A549 (cell line): Measurements from ENCODE around the gene MANF. TPM values are rescaled to one million over a fixed set of nuclear protein-coding genes. Genes with fewer than 3 reads are reported as not detected.

Experiments
- ATAC-seq, 2 experiments: fragments of 200-7000 bp in 1 of 2; fragments of >200 bp in 1 of 2; cut with Nextera tagmentation in 1 of 2; cut with Tn5 transposase in 1 of 2; 3 replicates each; pipeline versions ENCODE4 v1.8.0 to v1.9.1; 2018 to 2020; ENCODE audit warnings: mild to moderate bottlenecking in 1 of 2, moderate library complexity in 1 of 2
- CTCF ChIA-PET: fragments of 300-600 bp; sonication (Branson Sonifier 250); formaldehyde crosslinking; extraction: SDS; loops from one replicate; lab custom pipeline; 2021; ENCODE audit warnings: antibody characterized with exemption, inconsistent platforms; lab: Yijun Ruan, JAX
- POLR2A ChIA-PET: fragments of 350-600 bp; formaldehyde crosslinking; extraction: SDS; loops from one replicate; lab custom pipeline; 2021; ENCODE audit warnings: antibody characterized with exemption, inconsistent platforms; lab: Yijun Ruan, JAX
- DNase-seq, 2 experiments: peaks; one replicate each; pipeline versions ENCODE4 v3.0.0 to v3.0.0-alpha.2; 2011 to 2016; ENCODE audit warnings: low read depth in 1 of 2, low spot score in 1 of 2
- FAIRE-seq: peaks from 2 replicates; lab custom pipeline; 2011; peaks lifted over from hg19 to GRCh38; lab: Jason Lieb, UNC
- H3K27ac ChIP-seq, 2 experiments: fragments of >200 bp; sonication (Bioruptor Twin); formaldehyde crosslinking; 3 replicates each; pipeline ENCODE4 v1.5.1; 2016 to 2017
- H3K4me1 ChIP-seq: fragments of >200 bp; sonication (Bioruptor Twin); formaldehyde crosslinking; 3 replicates; pipeline ENCODE4 v1.6.1; 2016
- H3K4me2 ChIP-seq: fragments of >200 bp; sonication (Bioruptor Twin); formaldehyde crosslinking; 3 replicates; pipeline ENCODE4 v1.6.1; 2016
- H3K4me3 ChIP-seq: fragments of >200 bp; sonication (Bioruptor Twin); formaldehyde crosslinking; 3 replicates; pipeline ENCODE4 v1.5.1; 2016
- H3K9me3 ChIP-seq: fragments of >200 bp; sonication (Bioruptor Twin); formaldehyde crosslinking; 3 replicates; pipeline ENCODE4 v1.6.1; 2016
- CBX2 ChIP-seq: fragments of 200-600 bp; sonication (generic); IDR thresholded peaks from 2 replicates; pipeline ENCODE4 v1.6.1; 2016; ENCODE audit warnings: low read depth, mild to moderate bottlenecking, borderline replicate concordance
- CEBPB ChIP-seq, 2 experiments: fragments of >200 bp in 1 of 2; sonication (Bioruptor Twin) in 1 of 2; formaldehyde crosslinking in 1 of 2; IDR thresholded peaks; 2 replicates each; pipeline ENCODE4 v1.6.1; 2012 to 2016
- CHD2 ChIP-seq: fragments of 150-350 bp; IDR thresholded peaks from 2 replicates; pipeline ENCODE4 v1.6.1; 2014; ENCODE audit warnings: low read length; ENCODE audit not compliant: partially characterized antibody
- ELK1 ChIP-seq: fragments of 150-350 bp; IDR thresholded peaks from 2 replicates; pipeline ENCODE4 v1.6.1; 2014; ENCODE audit warnings: low read depth, mild to moderate bottlenecking, low read length
- ESRRA ChIP-seq: fragments of 150-350 bp; IDR thresholded peaks from 2 replicates; pipeline ENCODE4 v1.6.1; 2014; ENCODE audit warnings: mild to moderate bottlenecking, low read length, borderline replicate concordance
- FOSB ChIP-seq: fragments of 250-450 bp; sonication (Bioruptor Pico); IDR thresholded peaks from 2 replicates; pipeline ENCODE4 v1.5.0; 2020; ENCODE audit warnings: mild to moderate bottlenecking, moderate library complexity
- FOSL2 ChIP-seq, 2 experiments: fragments of 450-650 bp in 1 of 2; fragments of >200 bp in 1 of 2; sonication (Bioruptor Twin) in 1 of 2; formaldehyde crosslinking; IDR thresholded peaks; 2 replicates each; pipeline versions ENCODE4 v1.5.0 to v1.6.1; 2016 to 2020; ENCODE audit warnings: mild to moderate bottlenecking in 1 of 2, moderate library complexity in 1 of 2
- FOXS1 ChIP-seq: fragments of 250-450 bp; sonication (Bioruptor Pico); IDR thresholded peaks from 2 replicates; pipeline ENCODE4 v1.5.0; 2020; ENCODE audit warnings: mild to moderate bottlenecking, moderate library complexity
- GATA3 ChIP-seq: IDR thresholded peaks from 2 replicates; pipeline ENCODE4 v1.6.1; 2012; ENCODE audit warnings: borderline replicate concordance
- HES2 ChIP-seq: fragments of >200 bp; sonication (Bioruptor Twin); formaldehyde crosslinking; IDR thresholded peaks from 2 replicates; pipeline ENCODE4 v1.6.1; 2016
- HEYL ChIP-seq: fragments of 250-450 bp; sonication (Bioruptor Pico); IDR thresholded peaks from 2 replicates; pipeline ENCODE4 v1.8.0; 2021; ENCODE audit warnings: mild to moderate bottlenecking, moderate library complexity
- HMGXB4 ChIP-seq: fragments of 250-450 bp; sonication (Bioruptor Pico); IDR thresholded peaks from 2 replicates; pipeline ENCODE4 v1.5.0; 2021; ENCODE audit warnings: mild to moderate bottlenecking, moderate library complexity, borderline replicate concordance
- HOXA7 ChIP-seq: fragments of 250-450 bp; sonication (Bioruptor Pico); IDR thresholded peaks from 2 replicates; pipeline ENCODE4 v1.5.0; 2020; ENCODE audit warnings: mild to moderate bottlenecking, moderate library complexity
- HOXB13 ChIP-seq: fragments of 250-450 bp; sonication (Bioruptor Pico); IDR thresholded peaks from 2 replicates; pipeline ENCODE4 v1.5.0; 2020; ENCODE audit warnings: low read depth, mild to moderate bottlenecking, moderate library complexity
- KDM1A ChIP-seq: fragments of 200-600 bp; sonication (generic); IDR thresholded peaks from 2 replicates; pipeline ENCODE4 v1.6.1; 2016; ENCODE audit warnings: low read depth, mild to moderate bottlenecking
- MAX ChIP-seq: IDR thresholded peaks from 2 replicates; pipeline ENCODE4 v1.6.1; 2012
- NPAS2 ChIP-seq: fragments of 250-450 bp; sonication (Bioruptor Pico); IDR thresholded peaks from 2 replicates; pipeline ENCODE4 v1.8.0; 2022; ENCODE audit warnings: mild to moderate bottlenecking, moderate library complexity, borderline replicate concordance
- NR3C1 ChIP-seq: fragments of >200 bp; sonication (Bioruptor Twin); formaldehyde crosslinking; IDR thresholded peaks from 3 replicates; pipeline ENCODE4 v1.6.1; 2017
- POLR2A ChIP-seq: IDR thresholded peaks from 2 replicates; pipeline ENCODE4 v1.6.1; 2012; ENCODE audit warnings: mild to moderate bottlenecking, low read length
- RAD21 ChIP-seq, 2 experiments: fragments of >200 bp in 1 of 2; sonication (Bioruptor Twin) in 1 of 2; formaldehyde crosslinking in 1 of 2; IDR thresholded peaks in 1 of 2; conservative IDR thresholded peaks in 1 of 2; 2 replicates in 1 of 2; 3 replicates in 1 of 2; pipeline ENCODE4 v1.6.1; 2012 to 2018; ENCODE audit warnings: inconsistent platforms in 1 of 2
- RARB ChIP-seq: fragments of 250-450 bp; sonication (Bioruptor Pico); IDR thresholded peaks from 2 replicates; pipeline ENCODE4 v1.8.0; 2021; ENCODE audit warnings: mild to moderate bottlenecking, moderate library complexity
- TFCP2L1 ChIP-seq: fragments of 250-450 bp; sonication (Bioruptor Pico); IDR thresholded peaks from 2 replicates; pipeline ENCODE4 v1.5.0; 2021; ENCODE audit warnings: mild to moderate bottlenecking
- USF2 ChIP-seq: fragments of 450-650 bp; IDR thresholded peaks from 2 replicates; pipeline ENCODE4 v1.6.1; 2014; ENCODE audit warnings: antibody characterized with exemption
- WGBS: methylation state at CpG from one replicate; pipeline ENCODE4 v1.1.6; 2017; ENCODE audit errors: missing lambda C conversion rate; 5-methylcytosine and 5-hydroxymethylcytosine counted together
- polyA plus RNA-seq, 4 experiments: library from polyadenylated mRNA; depleted of rRNA in 3 of 4; stranded (reverse); fragments of >200 nt; fragmentation: RNase III in 1 of 4; extraction: RNeasy Plus Mini Kit Qiagen cat#74134 plus additional on column Dnase treatment in 1 of 4; gene quantifications; 2 replicates in 3 of 4; 3 replicates in 1 of 4; pipeline ENCODE4 v1.2.3, GENCODE V29; 2011 to 2017

The MANF gene
- polyA plus RNA-seq, 2 of the 4 experiments (the other 2 are of a cell fraction), result 67.8 to 84.9 TPM

- TF ChIP-seq HOXA7 (CRISPR knock-in tag) (no peak), USF2 (no peak), GATA3 (no peak), KDM1A (no peak), FOXS1 (no peak), FOSL2 (IDR thresholded peaks at IDR 0.05) (no peak), FOSL2 (CRISPR knock-in tag; IDR thresholded peaks at IDR 0.05) (no peak), RARB (CRISPR knock-in tag) (no peak), NPAS2 (no peak), FOSB (no peak), POLR2A (no peak), CHD2 (no peak), TFCP2L1 (no peak), MAX (no peak)
- ChIA-PET CTCF (interaction anchor here (5.3 to 13.9 kb wide), 2 partner anchors 8 to 764 kb away, joined by 28 to 115 read pairs; partner anchors contain the start of gene MAPKAPK3), POLR2A (no interaction called here)
- Histone ChIP-seq H3K4me3 (no peak overlapping the region), H3K9me3 (no peaks in the 10 kb centered on the region), H3K27ac (no peak overlapping the region), H3K4me2 (no peak overlapping the region), H3K4me1 (peaks cover 8% of the 10 kb centered on the region; the same call in 2 of the 3 replicates)
- WGBS, result 89% methylated on average over 5 of the region's 15 CpGs
- no peak for ATAC-seq
- DNase-seq, result no peak
- no peak for FAIRE-seq
Measured at GRCh38 chr3:51380601-51381332, 4.3 kb upstream of the MANF start.

GRCh38 chr3:51381333-51381705 lies 3.8 kb upstream of the MANF start:
- POLR2A ChIA-PET, result no interaction called here
- CTCF ChIA-PET, result interaction anchor here (0.6 to 13.9 kb wide), 2 partner anchors 301 to 764 kb away, joined by 3 to 115 read pairs; partner anchors contain the start of gene MAPKAPK3
- Histone ChIP-seq H3K4me2 (no peak overlapping the region), H3K4me3 (no peak overlapping the region), H3K9me3 (no peaks in the 10 kb centered on the region), H3K27ac (no peak overlapping the region), H3K4me1 (peaks cover 12% of the 10 kb centered on the region; the same call in 2 of the 3 replicates)
- DNase-seq (no peak), FAIRE-seq (no peak), ATAC-seq (no peak)
- 100% methylated on average over 1 of the region's 18 CpGs for WGBS
- TF ChIP-seq NR3C1 (no peak), RAD21 (conservative IDR thresholded peaks at IDR 0.05 in 1 of 2, IDR thresholded peaks at IDR 0.05 in 1 of 2) (no peak), GATA3 (no peak), FOSB (no peak), ELK1 (no peak), ESRRA (no peak), NPAS2 (no peak), HOXB13 (no peak), CEBPB (IDR thresholded peaks at IDR 0.05) (no peak), MAX (no peak), FOSL2 (IDR thresholded peaks at IDR 0.05) (no peak), FOSL2 (CRISPR knock-in tag; IDR thresholded peaks at IDR 0.05) (no peak), HMGXB4 (CRISPR knock-in tag) (no peak), HEYL (CRISPR knock-in tag) (no peak), CBX2 (no peak), HES2 (no peak)
